HCT116 (cell line): ENCODE measurements around the gene CNTNAP2.

Experiments used
- CBX3 ChIP-seq: IDR thresholded peaks from 2 replicates; pipeline ENCODE4 v1.6.1; 2012; ENCODE audit warnings: low read depth
- EZH2 ChIP-seq: fragments of 200-600 bp; sonication (generic); IDR thresholded peaks from 2 replicates; pipeline ENCODE4 v1.6.1; 2017; ENCODE audit warnings: antibody characterized with exemption, mixed run types
- JUND ChIP-seq: IDR thresholded peaks from 2 replicates; pipeline ENCODE4 v1.6.1; 2012
- POLR2AphosphoS5 ChIP-seq: IDR thresholded peaks from 2 replicates; pipeline ENCODE4 v1.6.1; 2011; ENCODE audit warnings: mild to moderate bottlenecking, low read depth, low read length, moderate library complexity
- REST ChIP-seq: IDR thresholded peaks from 2 replicates; pipeline ENCODE4 v1.6.1; 2012; ENCODE audit warnings: low read depth
- TCF7L2 ChIP-seq: IDR thresholded peaks from 2 replicates; pipeline ENCODE4 v1.7.0; 2011; ENCODE audit warnings: borderline replicate concordance, inconsistent platforms; ENCODE audit not compliant: insufficient read depth, insufficient read length; ENCODE audit errors: extremely low read depth
- TF ChIP-seq, protein P1 (sequence below), 3 experiments: fragments of 200-600 bp in 1 of 3; sonication (generic) in 1 of 3; IDR thresholded peaks in 2 of 3; conservative IDR thresholded peaks in 1 of 3; 2 replicates each; pipeline ENCODE4 v1.5.1; 2012 to 2017; ENCODE audit warnings: low read depth in 2 of 3, low read length in 2 of 3, antibody characterized with exemption in 1 of 3, borderline replicate concordance in 1 of 3, control low read depth in 1 of 3, mild to moderate bottlenecking in 1 of 3, mixed read lengths in 1 of 3, mixed run types in 1 of 3, moderate library complexity in 1 of 3; ENCODE audit not compliant: insufficient read depth in 1 of 3
- TF ChIP-seq, protein P2 (sequence below): IDR thresholded peaks from 2 replicates; pipeline ENCODE4 v1.6.1; 2012

DNA sequence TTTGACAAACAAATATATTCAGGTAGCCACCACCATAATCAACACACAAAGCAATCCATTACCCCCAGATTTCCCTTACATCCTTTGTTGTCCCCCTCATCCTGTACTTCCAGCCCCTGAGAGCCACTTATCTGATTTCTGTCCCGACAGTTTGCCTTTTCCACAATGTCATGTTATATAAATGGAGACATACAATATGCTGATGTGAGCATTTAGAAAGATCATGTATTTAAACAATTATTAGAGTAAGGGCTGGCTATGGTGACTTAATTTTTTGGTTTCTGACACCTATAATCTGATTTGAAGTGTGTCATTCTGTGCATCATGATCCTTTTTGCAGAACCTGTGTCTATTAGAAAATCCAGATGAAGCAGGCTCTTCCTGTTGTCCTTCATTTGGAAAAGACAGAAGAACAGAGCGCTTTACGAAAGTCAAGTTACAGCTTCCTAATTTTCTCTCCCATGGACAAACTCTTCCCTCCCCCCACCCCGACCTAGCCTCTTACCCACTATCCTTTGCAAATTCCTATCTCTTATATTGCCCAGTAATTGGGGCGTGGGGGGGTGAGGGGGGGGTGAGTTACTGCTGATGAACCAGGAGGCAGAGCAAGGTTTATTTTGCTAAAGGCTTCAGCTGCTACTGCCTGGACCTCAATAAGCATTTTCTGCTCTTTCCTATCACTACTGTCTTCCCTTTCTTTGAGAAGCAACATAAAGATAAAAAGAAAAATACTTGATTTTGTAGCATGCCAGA is 2221.6 kb downstream of the CNTNAP2 start:
- TF ChIP-seq, protein P1, sequence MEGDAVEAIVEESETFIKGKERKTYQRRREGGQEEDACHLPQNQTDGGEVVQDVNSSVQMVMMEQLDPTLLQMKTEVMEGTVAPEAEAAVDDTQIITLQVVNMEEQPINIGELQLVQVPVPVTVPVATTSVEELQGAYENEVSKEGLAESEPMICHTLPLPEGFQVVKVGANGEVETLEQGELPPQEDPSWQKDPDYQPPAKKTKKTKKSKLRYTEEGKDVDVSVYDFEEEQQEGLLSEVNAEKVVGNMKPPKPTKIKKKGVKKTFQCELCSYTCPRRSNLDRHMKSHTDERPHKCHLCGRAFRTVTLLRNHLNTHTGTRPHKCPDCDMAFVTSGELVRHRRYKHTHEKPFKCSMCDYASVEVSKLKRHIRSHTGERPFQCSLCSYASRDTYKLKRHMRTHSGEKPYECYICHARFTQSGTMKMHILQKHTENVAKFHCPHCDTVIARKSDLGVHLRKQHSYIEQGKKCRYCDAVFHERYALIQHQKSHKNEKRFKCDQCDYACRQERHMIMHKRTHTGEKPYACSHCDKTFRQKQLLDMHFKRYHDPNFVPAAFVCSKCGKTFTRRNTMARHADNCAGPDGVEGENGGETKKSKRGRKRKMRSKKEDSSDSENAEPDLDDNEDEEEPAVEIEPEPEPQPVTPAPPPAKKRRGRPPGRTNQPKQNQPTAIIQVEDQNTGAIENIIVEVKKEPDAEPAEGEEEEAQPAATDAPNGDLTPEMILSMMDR (IDR thresholded peaks at IDR 0.05 in 2 of 3, conservative IDR thresholded peaks at IDR 0.05 in 1 of 3; ENCODE audit: borderline replicate concordance in 1 of 3, insufficient read depth in 1 of 3, low read depth in 2 of 3, low read length in 2 of 3): no peak
- TF ChIP-seq POLR2AphosphoS5 (no peak), EZH2 (no peak), JUND (no peak), REST (no peak), TCF7L2 (no peak), CBX3 (no peak)
- TF ChIP-seq, protein P2, sequence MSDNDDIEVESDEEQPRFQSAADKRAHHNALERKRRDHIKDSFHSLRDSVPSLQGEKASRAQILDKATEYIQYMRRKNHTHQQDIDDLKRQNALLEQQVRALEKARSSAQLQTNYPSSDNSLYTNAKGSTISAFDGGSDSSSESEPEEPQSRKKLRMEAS: no peak
